Measurements from ENCODE around the gene TCEAL7. TPM values are rescaled to one million over a fixed set of nuclear protein-coding genes. Genes with fewer than 3 reads are reported as not detected.

TCEAL7 gene
- total RNA-seq, 1 experiment from 2014 or later, result 0.20 TPM

GRCh38 chrX:103356130-103356798 lies 26.2 kb downstream of the TCEAL7 start, which contains the start of gene TCEAL9:
Gene TCEAL9 (plus strand): TSS chrX:103356506. CDS start chrX:103357685, 1,179 bp downstream.
- Histone ChIP-seq H3K4me3 (replicated peaks in 1 of 2; ENCODE audit: low read depth in 1 of 2, low read length in 2 of 2) (peak within 1 kb of the TSS; percentile 65 to 77), H3K9ac (ENCODE audit: low read length) (peak within 1 kb of the TSS; percentile 84), H3K9me2 (ENCODE audit: insufficient read depth) (no peaks in the 10 kb centered on the region), H3K27me3 (ENCODE audit: insufficient read depth, low read length) (no peaks in the 10 kb centered on the region), H2AFZ (ENCODE audit: low read depth, low read length, poor library complexity, severe bottlenecking) (no peak within 1 kb of the TSS), H3K36me3 (ENCODE audit: control insufficient read depth in 1 of 2, insufficient read depth in 2 of 2, low read length in 2 of 2) (no peaks in the 10 kb centered on the region; a peak in 1 of 4 replicates), H3K4me1 (ENCODE audit: control insufficient read depth in 1 of 2, insufficient read depth in 2 of 2, low read length in 2 of 2) (peaks cover 3 to 7% of the 10 kb centered on the region in 2 experiments; a peak in 3 of 4 replicates), H3K27ac (ENCODE audit: low read depth, low read length) (peak within 1 kb of the TSS; percentile 64), H3K9me3 (ENCODE audit: control insufficient read depth in 1 of 2, insufficient read depth in 1 of 2, low read depth in 1 of 2, low read length in 2 of 2) (no peaks in the 10 kb centered on the region), H4K20me1 (ENCODE audit: insufficient read depth) (no peaks in the 10 kb centered on the region), H3K79me2 (ENCODE audit: insufficient read depth, low read length) (0 out of 2 replicates have a peak, but pooled peaks cover 9% of the 10 kb centered on the region), H3K4me2 (ENCODE audit: low read length) (peak within 1 kb of the TSS; percentile 81)
- ChIA-PET CTCF (no interaction called here), POLR2A (interaction anchor here (1.3 kb wide), 1 partner anchor 20 kb away, joined by 3 read pairs; the partner anchor contains the start of gene BEX3), RAD21 (ENCODE audit: low non-redundant PET in 1 of 2, low total read pairs in 2 of 2, uncharacterized antibody in 2 of 2, unreplicated experiment in 2 of 2) (no interaction called here)
- ATAC-seq, result peak; percentile 92
- TF ChIP-seq POLR2A (IDR thresholded peaks at IDR 0.05; ENCODE audit: borderline replicate concordance, extremely low read depth, insufficient read depth, insufficient read length), result peak; percentile 69
- TF ChIP-seq CBX3 (IDR thresholded peaks at IDR 0.05; ENCODE audit: low read depth), result no peak
- TF ChIP-seq POLR2AphosphoS5 (IDR thresholded peaks at IDR 0.05; ENCODE audit: low read depth, low read length), result peak; percentile 86
- BruUV-seq (replicated peaks), result TSS peak; percentile 45
- intact Hi-C loops (cut with micrococcal nuclease), result no loop called here
- DNase-seq (ENCODE audit: low read depth, low spot score), result peak; percentile 29

DNA sequence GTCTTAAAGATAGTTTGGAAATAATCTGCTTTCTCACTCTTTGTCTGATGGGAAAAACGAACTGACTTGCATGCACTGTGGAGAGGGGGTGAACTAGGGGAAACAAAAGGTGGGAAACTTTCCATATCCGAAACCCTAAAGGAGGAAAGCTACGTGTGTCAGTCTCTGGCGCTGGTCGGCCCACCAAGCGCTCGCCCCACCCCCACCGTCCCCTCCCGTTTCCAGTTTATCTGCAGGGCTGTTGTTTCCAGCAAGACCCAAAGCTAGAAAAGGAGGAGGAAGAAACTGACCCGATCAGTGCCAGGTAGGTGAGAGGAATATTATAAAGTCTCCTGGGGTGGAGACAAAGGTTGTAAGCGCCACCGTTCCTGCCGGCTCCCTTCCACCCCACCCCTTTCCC lies 26.8 kb downstream of the TCEAL7 start:
- TSS peak; percentile 87 for BruUV-seq (replicated peaks)
- intact Hi-C loops (cut with micrococcal nuclease), result no loop called here
- POLR2A ChIA-PET, result no interaction called here
- peak overlapping the region; percentile 64 for H3K27ac ChIP-seq (ENCODE audit: low read depth, low read length)
- no peaks in the 10 kb centered on the region; a peak in 1 of 4 replicates for H3K36me3 ChIP-seq (ENCODE audit: control insufficient read depth in 1 of 2, insufficient read depth in 2 of 2, low read length in 2 of 2)
- H3K9ac ChIP-seq (ENCODE audit: low read length), result peak overlapping the region; percentile 84
- H3K79me2 ChIP-seq (ENCODE audit: insufficient read depth, low read length), result 0 out of 2 replicates have a peak, but pooled peaks cover 9% of the 10 kb centered on the region
- DNase-seq (ENCODE audit: low read depth, low spot score), result no peak
- peak; percentile 50 for ATAC-seq
- H2AFZ ChIP-seq (ENCODE audit: low read depth, low read length, poor library complexity, severe bottlenecking), result no peak overlapping the region
- no peaks in the 10 kb centered on the region for H4K20me1 ChIP-seq (ENCODE audit: insufficient read depth)
- no peaks in the 10 kb centered on the region for H3K9me3 ChIP-seq (ENCODE audit: control insufficient read depth in 1 of 2, insufficient read depth in 1 of 2, low read depth in 1 of 2, low read length in 2 of 2)
- CTCF ChIA-PET, result no interaction called here
- H3K4me3 ChIP-seq (replicated peaks in 1 of 2; ENCODE audit: low read depth in 1 of 2, low read length in 2 of 2), result peak overlapping the region; percentile 65 to 77
- H3K9me2 ChIP-seq (ENCODE audit: insufficient read depth), result no peaks in the 10 kb centered on the region
- peaks cover 3 to 7% of the 10 kb centered on the region in 2 experiments; a peak in 3 of 4 replicates for H3K4me1 ChIP-seq (ENCODE audit: control insufficient read depth in 1 of 2, insufficient read depth in 2 of 2, low read length in 2 of 2)
- TF ChIP-seq SIN3A (IDR thresholded peaks at IDR 0.05; ENCODE audit: low read depth), result no peak
- no peak for TF ChIP-seq EZH2phosphoT487 (IDR thresholded peaks at IDR 0.05; ENCODE audit: borderline replicate concordance)
- no peak for TF ChIP-seq CEBPB (IDR thresholded peaks at IDR 0.05; ENCODE audit: low read depth)
- no peak for TF ChIP-seq JUND (IDR thresholded peaks at IDR 0.05)
- no peak for TF ChIP-seq ZFX (IDR thresholded peaks at IDR 0.05)
- TF ChIP-seq, protein P1, sequence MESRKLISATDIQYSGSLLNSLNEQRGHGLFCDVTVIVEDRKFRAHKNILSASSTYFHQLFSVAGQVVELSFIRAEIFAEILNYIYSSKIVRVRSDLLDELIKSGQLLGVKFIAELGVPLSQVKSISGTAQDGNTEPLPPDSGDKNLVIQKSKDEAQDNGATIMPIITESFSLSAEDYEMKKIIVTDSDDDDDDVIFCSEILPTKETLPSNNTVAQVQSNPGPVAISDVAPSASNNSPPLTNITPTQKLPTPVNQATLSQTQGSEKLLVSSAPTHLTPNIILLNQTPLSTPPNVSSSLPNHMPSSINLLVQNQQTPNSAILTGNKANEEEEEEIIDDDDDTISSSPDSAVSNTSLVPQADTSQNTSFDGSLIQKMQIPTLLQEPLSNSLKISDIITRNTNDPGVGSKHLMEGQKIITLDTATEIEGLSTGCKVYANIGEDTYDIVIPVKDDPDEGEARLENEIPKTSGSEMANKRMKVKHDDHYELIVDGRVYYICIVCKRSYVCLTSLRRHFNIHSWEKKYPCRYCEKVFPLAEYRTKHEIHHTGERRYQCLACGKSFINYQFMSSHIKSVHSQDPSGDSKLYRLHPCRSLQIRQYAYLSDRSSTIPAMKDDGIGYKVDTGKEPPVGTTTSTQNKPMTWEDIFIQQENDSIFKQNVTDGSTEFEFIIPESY (IDR thresholded peaks at IDR 0.05; ENCODE audit: extremely low read depth, insufficient replicate concordance, low read length), result no peak
- TF ChIP-seq POLR2A (IDR thresholded peaks at IDR 0.05; ENCODE audit: borderline replicate concordance, extremely low read depth, insufficient read depth, insufficient read length), result no peak
- TF ChIP-seq MAX (IDR thresholded peaks at IDR 0.05), result no peak
- no peak for TF ChIP-seq ZNF274 (IDR thresholded peaks at IDR 0.05; ENCODE audit: low read depth, low read length)
- TF ChIP-seq EZH2 (IDR thresholded peaks at IDR 0.05), result no peak
- no peak for TF ChIP-seq FOSL1 (IDR thresholded peaks at IDR 0.05; ENCODE audit: low read depth)
- H3K4me2 ChIP-seq (ENCODE audit: low read length), result peak overlapping the region; percentile 81
- RAD21 ChIA-PET (ENCODE audit: low non-redundant PET in 1 of 2, low total read pairs in 2 of 2, uncharacterized antibody in 2 of 2, unreplicated experiment in 2 of 2), result no interaction called here
- H3K27me3 ChIP-seq (ENCODE audit: insufficient read depth, low read length), result no peaks in the 10 kb centered on the region
